NCI-H2227 (cell line): ENCODE measurements around the gene GPX5.
A peak's percentile ranks its signal among the peaks of the same experiment; 100 is the strongest.
"Not testable (repeated sequence)": the region's sequence is repeated elsewhere in the genome, so short reads cannot be mapped to it uniquely, and the experiment has no call there.

Source experiments
- DNase-seq: peaks from one replicate; lab custom pipeline; 2025; ENCODE audit not compliant: unreplicated experiment; lab: John Stamatoyannopoulos, UW

Gene GPX5

DNA sequence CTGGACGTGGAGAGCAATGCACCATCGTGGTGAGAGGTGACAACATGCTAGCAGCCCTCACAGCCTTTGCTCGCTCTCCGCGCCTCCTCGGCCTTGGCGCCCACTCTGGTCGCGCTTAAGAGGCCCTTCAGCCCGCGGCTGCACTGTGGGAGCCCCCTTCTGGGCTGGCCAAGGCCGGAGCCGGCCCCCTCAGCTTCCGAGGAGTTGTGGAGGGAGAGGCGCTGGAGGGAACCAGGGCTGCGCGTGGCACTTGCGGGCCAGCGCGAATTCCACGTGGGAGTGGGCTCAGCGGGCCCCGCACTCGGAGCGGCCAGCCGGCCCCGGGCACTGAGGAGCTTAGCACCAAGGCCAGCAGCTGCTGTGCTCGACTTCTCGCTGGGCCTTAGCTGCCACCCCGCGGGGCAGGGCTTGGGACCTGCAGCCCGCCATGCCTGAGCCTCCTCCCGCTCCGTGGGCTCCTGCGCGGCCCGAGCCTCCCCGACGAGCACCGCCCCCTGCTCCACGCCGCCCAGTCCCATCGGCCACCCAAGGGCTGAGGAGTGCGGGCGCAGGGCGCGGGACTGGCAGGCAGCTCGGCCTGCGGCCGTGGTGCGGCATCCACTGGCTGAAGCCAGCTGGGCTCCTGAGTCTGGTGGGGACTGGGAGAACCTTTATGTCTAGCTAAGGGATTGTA is 13.9 kb upstream of the GPX5 start:
- no peak for DNase-seq

DNA sequence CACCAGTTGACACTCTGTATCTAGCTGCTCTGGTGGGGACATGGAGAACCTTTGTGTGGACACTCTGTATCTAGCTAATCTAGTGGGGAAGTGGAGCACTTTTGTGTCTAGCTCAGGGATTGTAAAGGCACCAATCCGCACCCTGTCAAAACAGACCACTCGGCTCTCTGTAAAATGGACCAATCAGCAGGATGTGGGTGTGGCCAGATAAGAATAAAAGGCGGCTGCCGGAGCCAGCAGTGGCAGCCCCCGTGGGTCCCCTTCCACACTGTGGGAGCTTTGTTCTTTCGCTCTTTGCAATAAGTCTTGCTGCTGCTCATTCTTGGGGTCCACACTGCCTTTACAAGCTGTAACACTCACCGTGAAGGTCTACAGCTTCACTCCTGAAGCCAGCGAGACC is 13.3 kb upstream of the GPX5 start:
- not testable (repeated sequence) for DNase-seq

DNA sequence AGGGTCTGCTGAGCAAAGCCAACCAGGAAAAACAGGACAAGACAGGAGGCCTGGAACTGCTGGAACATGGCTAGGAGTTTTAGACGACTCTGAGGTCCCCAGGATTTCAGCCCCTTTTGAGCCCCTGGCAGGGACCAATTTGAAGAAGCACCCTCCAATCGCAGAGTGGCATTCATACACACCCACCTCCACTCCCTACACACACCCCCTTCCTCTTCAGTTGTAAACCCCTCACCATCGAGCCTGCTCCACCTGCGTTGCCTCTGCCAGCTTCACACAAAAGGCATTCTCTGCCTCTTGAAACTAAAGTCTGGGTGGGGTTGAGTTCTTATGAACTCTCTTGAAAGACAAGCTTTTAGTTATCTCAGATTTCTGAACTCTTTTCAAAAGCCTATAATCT is 10.0 kb upstream of the GPX5 start, which contains the start of gene GPX6:
GPX6 (minus strand) TSS at position 118 of the 400 bp plus-strand sequence; CDS start at position 68, 50 bp downstream.
- no peak for DNase-seq

DNA sequence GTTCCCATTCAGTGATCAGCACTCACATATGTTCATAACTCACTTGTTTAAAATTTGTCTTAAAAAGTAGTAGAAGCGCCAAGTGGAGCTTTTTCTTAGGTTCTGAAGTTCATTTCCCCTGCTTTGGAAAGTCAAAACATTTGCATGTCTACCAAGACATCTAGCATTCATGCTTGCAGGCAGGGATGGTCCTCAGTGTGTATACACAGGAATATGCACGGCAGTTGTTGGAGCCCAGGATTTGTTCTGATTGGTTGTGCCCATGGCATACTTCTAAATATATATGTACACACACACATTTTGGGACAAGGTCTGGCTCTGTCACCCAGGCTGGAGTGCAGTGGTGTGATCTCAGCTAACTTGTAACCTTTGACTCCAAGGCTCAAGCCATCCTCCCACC is 7.7 kb upstream of the GPX5 start:
- DNase-seq, result no peak

DNA sequence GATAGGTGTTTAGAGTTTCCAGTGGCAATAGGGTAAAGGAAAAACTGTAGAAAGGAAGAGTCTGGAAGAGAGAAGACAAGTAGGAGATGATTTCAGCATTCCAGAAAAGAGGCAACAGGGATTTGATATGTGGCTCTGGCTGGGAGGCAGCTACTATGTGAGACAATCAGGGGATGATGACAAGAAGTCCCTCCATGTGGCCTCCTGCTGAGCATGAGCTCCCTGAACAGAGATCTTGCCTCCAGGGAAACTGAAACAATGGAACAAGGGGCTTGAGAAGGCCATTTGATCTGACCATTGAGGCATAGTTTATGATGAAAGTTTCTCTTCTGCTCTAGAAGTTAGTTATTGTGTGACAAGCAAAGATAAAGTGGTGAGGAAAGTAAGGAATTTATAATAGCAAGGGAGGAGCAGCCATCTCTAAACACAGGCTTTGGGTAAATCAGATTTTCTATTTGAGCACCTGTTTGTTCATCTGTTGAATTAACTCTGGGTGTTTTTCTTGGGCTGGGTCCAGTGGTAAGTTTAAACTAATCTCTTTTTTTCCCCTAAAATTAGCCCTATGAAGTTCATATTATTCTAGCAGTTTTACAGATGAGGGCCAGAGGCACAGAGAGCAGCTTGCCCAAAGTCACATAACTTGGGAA is 3.0 kb upstream of the GPX5 start:
- no peak for DNase-seq

DNA sequence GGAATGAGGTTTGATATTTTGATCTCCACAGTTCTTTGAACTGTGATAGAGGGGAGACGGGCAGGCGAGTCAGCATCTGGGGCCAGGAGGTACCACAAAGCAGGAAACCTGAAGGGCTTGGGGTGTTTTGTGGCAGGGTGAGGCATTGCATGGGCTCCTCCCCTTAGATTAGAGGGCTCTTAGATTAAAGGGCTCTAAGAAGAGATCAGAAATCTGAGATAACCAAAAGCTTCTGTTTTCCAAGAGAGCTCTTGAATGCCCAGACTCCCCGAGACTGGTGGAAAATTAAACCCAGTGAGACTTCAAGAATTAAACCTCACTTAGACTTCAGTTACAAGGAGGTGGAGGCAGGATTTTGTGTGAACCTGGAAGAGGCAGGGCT is 2.4 kb upstream of the GPX5 start:
- no peak for DNase-seq

DNA sequence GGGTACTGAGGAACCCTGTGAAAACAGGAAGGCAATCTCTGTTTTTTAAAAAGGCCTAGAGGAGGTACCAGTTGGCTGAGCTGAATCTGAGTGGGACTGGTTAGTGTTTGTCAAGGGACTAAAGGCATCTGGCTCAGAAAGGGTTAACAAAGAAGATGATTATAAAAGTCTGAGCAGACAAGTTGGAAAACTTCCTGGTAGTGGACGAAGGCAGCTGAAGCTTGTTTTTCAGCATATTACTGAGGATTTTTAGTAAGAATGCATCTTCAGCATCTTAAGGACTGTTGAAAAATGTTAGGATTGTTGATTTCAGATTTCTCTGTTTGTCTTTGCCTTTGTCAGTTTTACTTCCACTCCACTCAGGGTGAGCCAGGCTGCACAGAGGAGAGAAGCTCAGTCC is 5.1 kb downstream of the GPX5 start:
- no peak for DNase-seq

DNA sequence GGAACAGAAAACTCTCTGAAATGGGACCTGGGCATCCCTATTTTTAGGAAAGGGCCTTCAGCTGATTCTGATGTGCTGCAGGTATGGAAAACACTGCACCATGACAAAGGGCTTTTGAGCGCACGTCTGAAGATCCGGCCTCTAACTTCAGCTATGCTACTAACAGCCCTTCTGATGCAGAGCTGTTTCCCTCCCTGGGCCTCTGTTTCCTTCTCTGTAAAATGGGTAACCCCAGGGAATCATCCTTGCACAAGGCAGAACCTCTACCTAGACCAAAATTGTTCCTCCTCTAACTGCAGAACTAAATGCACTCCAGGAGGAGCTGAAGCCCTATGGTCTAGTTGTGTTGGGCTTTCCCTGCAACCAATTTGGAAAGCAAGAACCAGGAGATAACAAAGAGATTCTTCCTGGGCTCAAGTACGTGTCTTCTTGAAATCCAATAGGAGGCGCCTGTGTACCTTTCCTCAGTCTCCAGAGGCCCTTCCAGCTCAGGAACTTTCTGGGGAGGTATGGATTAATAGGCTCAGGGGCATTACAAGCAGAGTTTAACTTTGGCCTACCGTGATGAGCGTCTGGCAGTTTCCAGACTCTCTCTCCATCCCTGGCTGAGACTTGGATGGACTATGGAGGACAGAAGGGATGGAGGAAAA is 5.9 kb downstream of the GPX5 start:
- DNase-seq, result no peak

DNA sequence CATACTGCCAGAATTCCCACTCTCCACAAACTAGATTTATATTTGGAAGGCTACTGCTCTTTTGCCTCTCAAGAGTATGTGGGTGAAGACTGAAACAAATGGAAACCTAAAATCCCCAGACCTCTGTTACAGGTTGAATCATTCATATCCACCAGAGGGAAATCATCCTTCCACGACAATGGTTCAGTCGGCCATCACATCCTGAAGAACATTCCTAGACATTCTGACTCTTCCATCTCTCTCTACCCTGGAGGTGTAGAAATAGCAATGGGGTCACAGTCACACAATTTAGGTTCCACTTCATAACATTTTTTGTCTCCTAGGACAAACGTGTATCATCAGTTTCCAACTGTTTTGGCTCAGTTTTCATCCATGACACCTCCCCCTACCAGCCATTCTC is 8.6 kb downstream of the GPX5 start:
- DNase-seq, result no peak

DNA sequence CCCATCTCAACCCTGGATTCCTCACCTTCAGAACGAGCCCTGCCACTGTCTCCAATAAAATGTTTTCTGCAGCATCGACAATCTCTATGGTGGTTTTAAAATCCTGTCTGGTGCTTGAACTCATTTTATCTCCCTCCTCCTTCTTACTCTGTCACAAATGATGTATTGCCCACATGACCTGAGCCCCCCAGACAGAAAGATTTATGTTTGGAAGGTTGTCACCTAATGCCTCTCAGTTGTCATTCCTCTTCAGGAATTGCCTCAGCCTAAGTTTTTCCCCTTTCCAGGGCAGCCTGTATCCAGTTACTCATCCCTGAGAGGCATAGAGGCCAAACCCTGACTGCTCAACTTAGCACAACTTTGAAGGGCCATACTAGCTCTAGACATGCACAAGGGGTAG is 9.2 kb downstream of the GPX5 start:
- DNase-seq, result no peak

DNA sequence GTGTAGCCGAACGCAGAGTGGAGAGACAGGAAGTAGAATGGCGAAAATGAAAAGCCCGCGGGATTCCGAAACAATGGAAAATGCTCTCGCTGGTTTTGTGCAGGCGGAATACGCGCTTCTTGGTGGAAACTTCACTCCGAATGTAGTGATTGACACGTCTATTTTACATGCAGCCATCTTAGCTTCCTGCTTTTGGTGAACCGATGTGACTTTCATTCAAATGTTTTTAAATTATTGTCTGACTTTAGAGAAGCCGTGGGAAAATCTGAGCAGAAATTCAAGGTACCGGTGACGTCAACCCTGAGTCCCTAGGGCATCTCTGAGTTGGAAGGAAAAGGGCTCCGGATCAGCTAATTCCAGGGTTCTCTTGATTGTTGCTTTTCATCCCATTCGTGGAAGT is 11.4 kb downstream of the GPX5 start:
- DNase-seq, result peak; percentile 81

DNA sequence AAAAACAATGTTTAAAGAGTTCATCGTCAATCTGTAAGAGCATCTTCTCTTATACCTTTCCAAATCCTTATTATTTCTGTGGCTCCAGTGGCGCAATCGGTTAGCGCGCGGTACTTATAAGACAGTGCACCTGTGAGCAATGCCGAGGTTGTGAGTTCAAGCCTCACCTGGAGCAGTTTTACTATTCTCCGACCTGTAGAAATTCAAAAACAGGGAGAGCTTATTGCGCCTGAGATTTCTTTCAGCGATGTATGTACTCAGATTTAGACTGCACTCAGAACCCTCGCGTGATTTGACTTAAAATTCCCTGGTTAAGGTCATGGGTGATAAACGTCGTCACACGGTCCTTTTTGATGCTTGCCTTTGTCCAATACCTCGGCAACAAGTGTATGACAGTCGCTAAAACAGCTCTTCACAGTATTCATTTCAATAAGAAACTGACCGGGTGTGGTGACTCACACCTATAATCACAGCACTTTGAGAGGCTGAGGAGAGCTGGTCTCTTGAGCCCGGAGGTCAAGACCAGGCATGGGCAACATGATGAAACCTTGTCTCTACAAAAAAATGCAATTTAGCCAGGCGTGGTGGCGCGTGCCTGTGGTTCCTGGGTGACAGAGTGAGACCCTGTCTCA is 11.9 kb downstream of the GPX5 start:
- DNase-seq, result peak; percentile 81

DNA sequence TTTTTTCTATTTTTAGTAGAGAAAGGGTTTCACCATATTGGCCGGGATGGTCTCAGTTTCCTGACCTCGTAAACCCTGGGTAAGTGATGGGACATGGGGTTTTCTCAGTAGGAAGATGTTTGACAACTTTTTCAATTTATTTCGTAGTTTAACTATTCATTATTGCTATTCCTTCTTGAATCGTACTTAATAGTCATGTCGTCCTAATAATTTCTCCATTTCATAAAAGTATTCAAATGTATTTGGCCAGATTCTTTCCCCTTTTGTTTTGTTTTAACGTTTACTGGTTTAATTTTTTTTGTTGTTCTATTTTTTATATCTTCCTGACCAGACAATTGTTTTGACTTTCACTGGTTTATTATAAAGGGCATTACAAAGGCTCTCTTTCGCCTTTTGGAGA is 16.3 kb downstream of the GPX5 start:
- DNase-seq, result no peak

DNA sequence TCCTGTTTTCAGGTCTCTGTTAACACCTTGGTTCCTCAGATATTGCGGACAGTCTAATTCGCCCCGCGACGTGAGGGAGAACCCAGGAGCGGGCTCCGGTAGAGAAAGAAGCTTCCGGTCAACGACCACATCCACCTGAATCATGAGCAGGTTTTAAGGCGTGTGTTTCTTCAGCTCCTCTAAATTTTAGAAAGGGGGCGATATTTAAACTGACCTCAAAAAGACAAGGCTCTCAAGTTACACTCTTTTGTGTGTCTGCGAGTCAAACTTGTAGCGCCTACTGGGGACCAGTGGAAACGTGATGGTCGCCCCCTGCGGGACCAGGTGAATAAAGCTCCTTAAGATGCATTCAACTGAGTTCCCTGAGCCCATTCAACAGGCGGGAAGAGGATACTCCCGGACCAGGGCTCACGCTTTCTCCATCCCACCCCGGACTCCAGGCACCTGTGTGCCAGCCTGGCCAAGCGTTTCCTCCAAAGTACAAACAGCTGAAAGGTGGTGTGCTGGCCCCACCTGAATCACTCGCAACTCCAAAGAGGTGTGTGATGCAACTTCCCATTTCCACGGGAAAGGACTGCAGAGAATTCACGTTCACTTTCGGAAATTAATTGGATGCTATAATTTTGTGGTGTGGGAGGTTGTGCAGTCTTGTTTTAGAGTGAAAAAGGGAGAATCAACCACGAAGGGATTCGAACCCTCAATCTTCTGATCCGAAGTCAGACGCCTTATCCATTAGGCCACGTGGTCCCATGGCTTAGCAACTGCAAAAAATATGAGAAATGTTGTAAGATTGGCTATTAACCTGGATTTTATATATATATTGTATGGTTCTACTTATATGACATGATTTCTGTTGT is 17.0 kb downstream of the GPX5 start:
- peak; percentile 90 for DNase-seq

DNA sequence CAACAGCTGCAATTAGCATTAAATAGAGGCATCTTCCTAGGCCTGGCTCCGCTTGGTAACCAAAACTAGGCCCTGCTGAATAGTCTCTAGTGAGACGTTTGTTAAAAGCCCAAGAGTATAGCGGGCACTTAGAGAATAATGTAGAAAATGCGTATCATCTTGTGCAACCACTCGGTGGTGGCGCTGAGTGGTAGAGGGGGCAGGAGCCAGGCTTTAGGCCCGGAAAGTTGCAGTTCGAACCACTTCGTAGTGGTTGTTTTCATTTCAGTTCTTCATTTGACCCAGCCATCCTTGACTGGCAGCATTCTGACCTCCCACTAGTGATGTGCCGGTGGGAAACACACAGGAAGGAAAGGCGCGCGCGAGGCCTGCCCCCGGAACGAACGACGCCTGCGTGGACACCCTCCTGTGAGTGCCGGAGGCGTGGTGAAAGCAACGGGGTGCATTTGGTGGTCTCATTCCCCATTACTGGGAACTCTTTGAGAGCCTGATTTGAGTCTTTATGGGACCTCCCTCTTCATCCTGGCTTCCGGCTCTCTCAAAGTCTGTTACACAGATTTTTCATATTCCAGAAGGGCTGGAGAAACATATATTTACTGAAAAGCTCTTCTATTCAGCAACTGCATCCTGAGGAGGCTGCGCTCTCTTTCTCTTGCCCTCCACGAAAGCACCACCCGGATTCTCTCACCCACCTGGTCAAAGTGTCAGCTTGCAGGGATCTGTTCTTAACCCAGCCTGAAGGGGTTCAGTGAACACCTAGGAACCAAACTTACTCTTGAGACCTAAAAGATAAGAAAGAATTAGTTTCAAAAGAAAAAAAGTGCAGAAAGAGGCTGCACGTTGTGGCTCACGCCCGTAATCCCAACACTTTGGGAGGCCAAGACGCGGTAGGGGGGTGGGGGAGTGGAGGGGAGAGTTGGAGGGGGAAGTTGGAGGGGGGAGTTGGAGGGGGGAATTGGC is 18.2 kb downstream of the GPX5 start:
- peak; percentile 74 for DNase-seq

DNA sequence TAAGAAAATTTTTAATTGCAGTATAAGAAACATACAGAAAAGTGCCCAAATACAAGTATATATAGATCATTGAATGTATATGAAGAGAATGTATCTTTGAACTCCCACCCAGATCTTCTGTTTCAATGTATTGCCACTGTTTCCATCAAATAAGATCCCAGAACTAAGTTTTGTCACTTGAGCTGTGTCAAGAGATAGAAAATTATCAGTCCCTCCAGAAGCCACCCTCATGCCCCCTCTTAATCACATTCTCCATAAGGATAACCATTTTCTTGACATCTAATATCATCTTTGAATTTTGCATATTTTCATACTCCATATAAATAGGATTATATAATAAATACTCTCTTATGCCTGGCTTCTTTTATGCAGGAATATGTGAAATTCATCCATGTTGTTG is 20.3 kb downstream of the GPX5 start:
- DNase-seq, result no peak

DNA sequence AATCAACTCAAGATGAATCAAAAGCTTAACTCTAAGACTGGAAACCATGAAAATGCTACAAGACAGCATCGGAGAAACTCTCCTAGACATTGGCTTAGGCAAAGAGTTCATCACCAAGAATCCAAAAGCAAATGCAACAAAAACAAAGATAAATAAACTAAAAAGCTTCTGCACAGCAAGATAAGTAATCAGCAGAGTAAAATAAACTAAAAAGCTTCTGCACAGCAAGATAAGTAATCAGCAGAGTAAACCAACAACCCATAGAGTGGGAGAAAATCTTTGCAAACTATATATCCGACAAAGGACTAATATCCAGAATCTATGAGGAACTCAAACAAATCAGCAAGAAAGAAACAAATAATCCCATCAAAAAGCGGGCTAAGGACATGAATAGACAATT is 21.3 kb downstream of the GPX5 start:
- DNase-seq, result not testable (repeated sequence)

DNA sequence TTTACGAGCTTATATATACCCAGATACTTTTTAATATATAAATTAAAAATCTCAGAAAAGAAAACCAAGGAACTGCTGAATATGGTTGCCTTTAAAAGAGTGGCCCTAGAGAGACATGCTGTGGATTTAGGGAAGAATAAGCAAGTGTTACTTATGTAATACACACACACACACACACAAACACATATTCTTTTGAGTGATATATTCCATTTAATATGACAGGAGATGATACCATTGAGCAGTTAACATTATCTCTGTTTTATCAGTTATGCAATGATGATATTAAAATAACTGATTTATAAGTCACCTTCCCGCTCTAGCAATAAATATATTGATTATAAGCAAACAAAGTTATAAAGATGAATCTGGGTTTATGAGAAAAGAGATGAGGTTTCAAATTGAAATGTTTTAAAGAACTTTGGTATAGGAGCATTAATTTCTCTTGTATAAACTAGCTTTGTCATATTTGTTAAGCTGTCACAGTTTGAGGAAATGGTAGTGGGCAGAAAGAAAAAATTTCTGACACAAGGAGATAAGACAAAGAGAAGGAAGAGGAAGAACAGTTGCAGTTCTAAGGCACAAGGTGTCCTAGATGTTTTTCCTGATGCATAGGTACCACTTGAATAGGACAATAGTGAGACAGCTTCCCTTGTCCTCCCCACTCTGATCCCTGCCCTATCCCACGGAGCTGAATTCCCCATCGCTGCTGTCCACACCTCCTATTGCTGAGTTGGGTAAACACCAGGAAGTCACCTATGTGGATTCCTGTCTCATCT is 26.4 kb downstream of the GPX5 start:
- DNase-seq, result no peak

DNA sequence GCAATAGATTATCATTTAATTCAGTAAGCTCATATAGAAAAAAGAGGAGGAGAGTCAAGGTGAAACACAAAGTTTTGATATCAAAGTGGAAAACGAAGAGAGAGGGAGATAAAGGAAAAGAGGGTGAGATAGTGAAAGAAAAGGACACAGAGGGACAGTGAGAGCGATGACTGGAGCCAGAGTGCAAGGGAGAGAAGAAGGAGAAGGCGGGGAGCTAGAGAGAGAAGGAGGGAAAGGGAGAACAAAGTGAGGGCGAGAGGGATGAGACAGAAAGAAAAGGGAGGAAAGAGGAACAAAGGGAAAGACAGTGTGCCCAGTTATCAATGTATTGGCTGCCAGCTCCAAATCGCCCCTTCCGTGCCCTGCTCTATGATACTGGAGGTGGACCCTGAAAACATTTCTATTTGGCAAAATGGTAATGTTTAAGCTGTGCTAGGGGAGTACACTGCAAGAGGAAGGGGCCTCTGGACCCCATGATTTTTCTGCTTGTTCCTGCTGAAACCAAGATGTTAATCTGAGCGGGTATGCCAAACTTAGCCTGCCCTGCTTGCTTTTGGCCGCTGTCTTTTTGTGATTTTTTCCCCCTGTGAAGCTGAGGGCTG is 27.8 kb downstream of the GPX5 start:
- DNase-seq, result no peak
